CD14-positive monocyte (primary cell): ENCODE measurements around the gene CENPH. TPM values are rescaled to one million over a fixed set of nuclear protein-coding genes. Genes with fewer than 3 reads are reported as not detected.
A peak's percentile ranks its signal among the peaks of the same experiment; 100 is the strongest.
"Not testable (repeated sequence)": the region's sequence is repeated elsewhere in the genome, so short reads cannot be mapped to it uniquely, and the experiment has no call there.

Source experiments
- DNase-seq, 3 donors: peaks; one replicate each; pipeline ENCODE4 v3.0.0-alpha.2; 2011 to 2022
- H2AFZ ChIP-seq: 2 replicates; pipeline ENCODE4 v1.6.0; 2012; ENCODE audit warnings: mild to moderate bottlenecking, low read depth, low read length, inconsistent platforms; ENCODE audit not compliant: insufficient read depth, poor library complexity, severe bottlenecking
- H3K27ac ChIP-seq, 2 donors: 1 replicate in 1 of 2; 2 replicates in 1 of 2; pipeline ENCODE4 v1.5.1; 2012 to 2013; ENCODE audit warnings: low read length in 2 of 2, control low read depth in 1 of 2, inconsistent platforms in 1 of 2, low read depth in 1 of 2, mild to moderate bottlenecking in 1 of 2
- H3K27me3 ChIP-seq, 2 donors: one replicate each; pipeline versions ENCODE4 v1.6.0 to v1.6.1; 2011 to 2013; ENCODE audit warnings: low read length in 2 of 2; ENCODE audit not compliant: control insufficient read depth in 2 of 2, insufficient read depth in 2 of 2
- H3K36me3 ChIP-seq, 2 donors: replicated peaks in 1 of 2; 1 replicate in 1 of 2; 2 replicates in 1 of 2; pipeline versions ENCODE4 v1.5.1 to v1.6.1; 2012 to 2013; ENCODE audit warnings: low read length in 2 of 2, control low read depth in 1 of 2, inconsistent platforms in 1 of 2, mild to moderate bottlenecking in 1 of 2; ENCODE audit not compliant: insufficient read depth in 2 of 2, control insufficient read depth in 1 of 2
- H3K4me1 ChIP-seq, 2 donors: 1 replicate in 1 of 2; 2 replicates in 1 of 2; pipeline versions ENCODE4 v1.5.1 to v1.6.1; 2012 to 2013; ENCODE audit warnings: low read length in 2 of 2, control low read depth in 1 of 2, inconsistent platforms in 1 of 2, mild to moderate bottlenecking in 1 of 2, moderate library complexity in 1 of 2; ENCODE audit not compliant: insufficient read depth in 2 of 2, control insufficient read depth in 1 of 2
- H3K4me2 ChIP-seq: replicated peaks from 2 replicates; pipeline ENCODE3; 2012; ENCODE audit warnings: low read length, moderate library complexity, mild to moderate bottlenecking; ENCODE audit not compliant: poor library complexity, severe bottlenecking; ENCODE audit errors: extremely low read depth
- H3K4me3 ChIP-seq, 3 experiments: fragments of 200-600 bp in 1 of 3; sonication (generic) in 1 of 3; replicated peaks in 1 of 3; 1 replicate in 2 of 3; 2 replicates in 1 of 3; pipeline ENCODE4 v1.5.1; 2011 to 2013; ENCODE audit warnings: low read length in 3 of 3, mild to moderate bottlenecking in 3 of 3, control low read depth in 2 of 3, low read depth in 2 of 3, inconsistent platforms in 1 of 3, moderate library complexity in 1 of 3
- H3K79me2 ChIP-seq: 2 replicates; pipeline ENCODE4 v1.6.0; 2012; ENCODE audit warnings: mild to moderate bottlenecking, control low read depth, inconsistent platforms, low read length, moderate library complexity; ENCODE audit not compliant: insufficient read depth
- H3K9ac ChIP-seq: 2 replicates; pipeline ENCODE4 v1.6.0; 2017; ENCODE audit warnings: low read length, mild to moderate bottlenecking; ENCODE audit not compliant: insufficient read depth, poor library complexity, severe bottlenecking
- H3K9me3 ChIP-seq, 2 donors: replicated peaks in 1 of 2; 1 replicate in 1 of 2; 2 replicates in 1 of 2; pipeline versions ENCODE4 v1.5.1 to v1.6.1; 2012 to 2013; ENCODE audit warnings: low read length in 2 of 2, control low read depth in 1 of 2; ENCODE audit not compliant: control insufficient read depth in 1 of 2, insufficient read depth in 1 of 2
- H4K20me1 ChIP-seq: 2 replicates; pipeline ENCODE4 v1.6.0; 2012; ENCODE audit warnings: mild to moderate bottlenecking, low read length, control low read depth, moderate library complexity; ENCODE audit not compliant: insufficient read depth
- H3K27ac Mint-ChIP-seq, 7 donors: one replicate each; pipeline ENCODE4 v1.8.0; 2020; ENCODE audit warnings: mild to moderate bottlenecking in 7 of 7, mixed read lengths in 7 of 7, moderate library complexity in 6 of 7, inconsistent platforms in 2 of 7
- H3K27me3 Mint-ChIP-seq, 3 donors: one replicate each; pipeline ENCODE4 v1.8.0; 2021 to 2022; ENCODE audit warnings: low read depth in 3 of 3, mild to moderate bottlenecking in 3 of 3, mixed read lengths in 3 of 3, moderate library complexity in 3 of 3, inconsistent platforms in 1 of 3
- H3K36me3 Mint-ChIP-seq, 2 donors: one replicate each; pipeline ENCODE4 v1.8.0; 2020; ENCODE audit warnings: mixed read lengths in 2 of 2, inconsistent platforms in 1 of 2, mild to moderate bottlenecking in 1 of 2
- H3K4me1 Mint-ChIP-seq: one replicate; pipeline ENCODE4 v1.8.0; 2020; ENCODE audit warnings: mild to moderate bottlenecking, mixed read lengths
- H3K4me3 Mint-ChIP-seq, 2 donors: one replicate each; pipeline ENCODE4 v1.8.0; 2020; ENCODE audit warnings: mild to moderate bottlenecking in 2 of 2, mixed read lengths in 2 of 2, moderate library complexity in 1 of 2
- H3K9me3 Mint-ChIP-seq, 7 donors: one replicate each; pipeline ENCODE4 v1.8.0; 2020 to 2022; ENCODE audit warnings: mixed read lengths in 7 of 7, mild to moderate bottlenecking in 6 of 7, moderate library complexity in 6 of 7, inconsistent platforms in 2 of 7
- WGBS: methylation state at CpG from one replicate; pipeline ENCODE4 v1.1.5; 2013; ENCODE audit warnings: missing lambda C conversion rate; ENCODE audit not compliant: insufficient coverage; 5-methylcytosine and 5-hydroxymethylcytosine counted together
- intact Hi-C, 2 donors: fragments of 100-400 bp; cut with micrococcal nuclease; formaldehyde crosslinking; loops; one replicate each; pipeline versions ENCODE4 v1.15.0 to v1.15.1; 2023
- polyA plus RNA-seq, 3 donors: library from polyadenylated mRNA; depleted of rRNA in 1 of 3; unstranded in 2 of 3; stranded (reverse) in 1 of 3; fragments of 300-500 nt in 2 of 3; fragments of >200 nt in 1 of 3; fragmentation: Illumina TruSeq in 2 of 3; gene quantifications; 1 replicate in 2 of 3; 2 replicates in 1 of 3; pipeline ENCODE4 v1.2.3, GENCODE V29; 2012 to 2021
- TF ChIP-seq, protein P1 (sequence below): fragments of 200-600 bp; IDR thresholded peaks from one replicate; pipeline ENCODE4 v1.8.0; 2022; ENCODE audit warnings: antibody characterized with exemption, mild to moderate bottlenecking

The CENPH gene
- polyA plus RNA-seq, 3 donors = 0.57 to 0.73 (median 0.61) TPM

DNA sequence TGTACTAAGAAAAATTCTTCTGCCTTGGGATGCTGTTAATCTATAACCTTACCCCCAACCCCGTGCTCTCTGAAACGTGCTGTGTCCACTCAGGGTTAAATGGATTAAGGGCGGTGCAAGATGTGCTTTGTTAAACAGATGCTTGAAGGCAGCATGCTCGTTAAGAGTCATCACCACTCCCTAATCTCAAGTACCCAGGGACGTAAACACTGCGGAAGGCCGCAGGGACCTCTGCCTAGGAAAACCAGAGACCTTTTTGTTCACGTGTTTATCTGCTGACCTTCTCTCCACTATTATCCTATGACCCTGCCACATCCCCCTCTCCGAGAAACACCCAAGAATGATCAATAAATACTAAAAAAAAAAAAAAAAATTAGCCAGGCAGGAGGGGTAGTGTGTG is 31.4 kb downstream of the CENPH start:
- DNase-seq, H2AFZ ChIP-seq, H3K4me2 ChIP-seq, intact Hi-C loops, H3K9me3 ChIP-seq, H3K27me3 ChIP-seq, H3K4me3 Mint-ChIP-seq, H3K27ac ChIP-seq, H3K9me3 Mint-ChIP-seq, H3K4me3 ChIP-seq, H3K9ac ChIP-seq, H3K27ac Mint-ChIP-seq, H3K27me3 Mint-ChIP-seq: not testable (repeated sequence)
- Histone ChIP-seq H3K36me3 (peaks cover 5 to 12% of the 10 kb centered on the region in 2 donors), H4K20me1 (peaks cover 16% of the 10 kb centered on the region), H3K79me2 (peaks cover 55% of the 10 kb centered on the region), H3K4me1 (peaks cover 4 to 19% of the 10 kb centered on the region in 2 donors)
- whole genome bisulfite sequencing = no CpG with 5 or more reads among the region's 9 CpGs
- peaks cover 11% of the 10 kb centered on the region for H3K4me1 Mint-ChIP-seq
- H3K36me3 Mint-ChIP-seq = peaks cover 11 to 36% of the 10 kb centered on the region in 2 donors

GRCh38 chr5:69224520-69224919 is 35.1 kb downstream of the CENPH start:
- Histone ChIP-seq H3K4me3 (no peak overlapping the region), H3K4me2 (no peak overlapping the region), H3K27ac (no peak overlapping the region), H4K20me1 (peaks cover 11% of the 10 kb centered on the region), H3K4me1 (no peaks in the 10 kb centered on the region), H3K27me3 (no peaks in the 10 kb centered on the region), H3K79me2 (peaks cover 42% of the 10 kb centered on the region), H3K9me3 (no peaks in the 10 kb centered on the region), H3K9ac (no peak overlapping the region), H3K36me3 (peaks cover 29 to 38% of the 10 kb centered on the region in 2 donors), H2AFZ (no peak overlapping the region)
- Mint-ChIP-seq H3K27ac (peak overlapping the region in 1 of 7 donors; percentile 43), H3K9me3 (peaks cover 0 to 1% (median 0%) of the 10 kb centered on the region in 7 donors), H3K4me3 (no peak overlapping the region), H3K36me3 (peaks cover 25 to 62% of the 10 kb centered on the region in 2 donors), H3K4me1 (no peaks in the 10 kb centered on the region), H3K27me3 (peaks cover 0 to 2% (median 0%) of the 10 kb centered on the region in 3 donors)
- intact Hi-C loops = no loop called here
- TF ChIP-seq, protein P1, sequence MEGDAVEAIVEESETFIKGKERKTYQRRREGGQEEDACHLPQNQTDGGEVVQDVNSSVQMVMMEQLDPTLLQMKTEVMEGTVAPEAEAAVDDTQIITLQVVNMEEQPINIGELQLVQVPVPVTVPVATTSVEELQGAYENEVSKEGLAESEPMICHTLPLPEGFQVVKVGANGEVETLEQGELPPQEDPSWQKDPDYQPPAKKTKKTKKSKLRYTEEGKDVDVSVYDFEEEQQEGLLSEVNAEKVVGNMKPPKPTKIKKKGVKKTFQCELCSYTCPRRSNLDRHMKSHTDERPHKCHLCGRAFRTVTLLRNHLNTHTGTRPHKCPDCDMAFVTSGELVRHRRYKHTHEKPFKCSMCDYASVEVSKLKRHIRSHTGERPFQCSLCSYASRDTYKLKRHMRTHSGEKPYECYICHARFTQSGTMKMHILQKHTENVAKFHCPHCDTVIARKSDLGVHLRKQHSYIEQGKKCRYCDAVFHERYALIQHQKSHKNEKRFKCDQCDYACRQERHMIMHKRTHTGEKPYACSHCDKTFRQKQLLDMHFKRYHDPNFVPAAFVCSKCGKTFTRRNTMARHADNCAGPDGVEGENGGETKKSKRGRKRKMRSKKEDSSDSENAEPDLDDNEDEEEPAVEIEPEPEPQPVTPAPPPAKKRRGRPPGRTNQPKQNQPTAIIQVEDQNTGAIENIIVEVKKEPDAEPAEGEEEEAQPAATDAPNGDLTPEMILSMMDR = no peak
- WGBS = 99% methylated on average over 8 of the region's 8 CpGs
- no peak for DNase-seq
